GM12873 (cell line): Measurements from ENCODE around the gene KATNAL1.

Experiments used
- TF ChIP-seq, protein P1 (sequence below): IDR thresholded peaks from 2 replicates; pipeline ENCODE4 v1.5.1; 2012; ENCODE audit warnings: low read depth, mild to moderate bottlenecking, moderate library complexity, low read length, control low read depth; ENCODE audit not compliant: insufficient read depth; ENCODE audit errors: missing control alignments

KATNAL1 gene

DNA sequence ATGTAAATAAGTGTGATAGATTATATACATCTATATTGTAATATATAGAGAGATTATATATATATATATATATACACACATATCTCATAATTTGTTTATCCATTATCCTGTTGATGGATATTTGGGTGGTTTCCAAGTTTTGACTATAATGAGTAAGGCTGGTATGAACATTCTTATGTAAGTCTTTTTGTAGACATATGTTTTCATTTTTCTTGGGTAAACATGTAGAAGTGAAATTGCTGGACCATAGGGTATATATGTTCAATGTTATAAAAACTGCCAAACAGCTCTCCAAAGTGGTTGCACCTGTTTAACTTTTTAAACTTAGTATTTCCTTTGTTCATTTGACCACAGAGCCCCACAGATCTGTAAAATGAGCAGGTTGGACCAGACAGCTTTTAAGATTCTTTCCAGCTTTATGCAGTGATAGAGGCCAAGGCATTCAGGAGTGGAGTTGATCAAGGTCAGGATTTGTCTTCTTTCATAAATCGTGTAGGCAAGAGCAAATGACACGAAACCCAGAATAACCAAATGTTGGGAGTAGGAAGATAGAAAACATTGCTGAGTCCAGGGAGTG lies 21.7 kb upstream of the KATNAL1 start:
- TF ChIP-seq, protein P1, sequence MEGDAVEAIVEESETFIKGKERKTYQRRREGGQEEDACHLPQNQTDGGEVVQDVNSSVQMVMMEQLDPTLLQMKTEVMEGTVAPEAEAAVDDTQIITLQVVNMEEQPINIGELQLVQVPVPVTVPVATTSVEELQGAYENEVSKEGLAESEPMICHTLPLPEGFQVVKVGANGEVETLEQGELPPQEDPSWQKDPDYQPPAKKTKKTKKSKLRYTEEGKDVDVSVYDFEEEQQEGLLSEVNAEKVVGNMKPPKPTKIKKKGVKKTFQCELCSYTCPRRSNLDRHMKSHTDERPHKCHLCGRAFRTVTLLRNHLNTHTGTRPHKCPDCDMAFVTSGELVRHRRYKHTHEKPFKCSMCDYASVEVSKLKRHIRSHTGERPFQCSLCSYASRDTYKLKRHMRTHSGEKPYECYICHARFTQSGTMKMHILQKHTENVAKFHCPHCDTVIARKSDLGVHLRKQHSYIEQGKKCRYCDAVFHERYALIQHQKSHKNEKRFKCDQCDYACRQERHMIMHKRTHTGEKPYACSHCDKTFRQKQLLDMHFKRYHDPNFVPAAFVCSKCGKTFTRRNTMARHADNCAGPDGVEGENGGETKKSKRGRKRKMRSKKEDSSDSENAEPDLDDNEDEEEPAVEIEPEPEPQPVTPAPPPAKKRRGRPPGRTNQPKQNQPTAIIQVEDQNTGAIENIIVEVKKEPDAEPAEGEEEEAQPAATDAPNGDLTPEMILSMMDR = no peak

DNA sequence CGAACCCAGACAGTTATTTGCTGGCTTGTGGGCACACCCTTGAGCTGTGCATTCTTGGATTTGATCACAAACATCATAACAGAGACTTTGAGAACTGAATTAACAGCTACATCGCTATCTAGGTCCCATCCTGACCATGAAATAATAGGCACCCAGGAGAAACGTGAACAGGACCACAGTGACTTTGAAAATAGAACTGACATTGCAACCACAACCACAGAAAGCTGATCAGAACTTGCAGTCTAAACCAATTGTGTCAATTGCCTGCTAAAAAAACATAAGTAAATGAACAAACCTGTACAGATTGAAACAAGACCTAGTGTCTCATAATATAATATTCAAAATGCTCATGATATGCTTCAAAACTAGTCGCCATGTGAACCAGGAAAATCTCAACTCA lies 18.3 kb upstream of the KATNAL1 start:
- TF ChIP-seq, protein P1 = no peak

DNA sequence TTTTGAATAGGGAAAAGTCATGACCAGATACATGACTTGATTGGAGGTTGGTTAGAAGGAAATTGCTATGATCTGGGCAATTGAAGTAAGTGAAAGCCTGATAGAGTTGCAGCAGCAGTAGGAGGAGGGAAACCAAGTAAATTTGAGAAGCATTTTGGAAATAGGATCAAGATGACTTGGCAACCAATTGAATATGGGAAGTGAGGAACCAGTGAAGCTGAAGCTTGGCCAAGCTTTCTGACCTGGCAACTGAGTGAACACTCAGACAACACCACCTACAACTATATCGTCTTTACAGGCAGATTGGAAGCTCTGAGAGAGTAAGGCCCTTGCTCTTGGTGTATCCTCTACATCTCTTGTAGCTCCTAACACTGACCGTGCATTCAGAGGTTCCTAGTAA lies 16.2 kb upstream of the KATNAL1 start:
- TF ChIP-seq, protein P1 = no peak

DNA sequence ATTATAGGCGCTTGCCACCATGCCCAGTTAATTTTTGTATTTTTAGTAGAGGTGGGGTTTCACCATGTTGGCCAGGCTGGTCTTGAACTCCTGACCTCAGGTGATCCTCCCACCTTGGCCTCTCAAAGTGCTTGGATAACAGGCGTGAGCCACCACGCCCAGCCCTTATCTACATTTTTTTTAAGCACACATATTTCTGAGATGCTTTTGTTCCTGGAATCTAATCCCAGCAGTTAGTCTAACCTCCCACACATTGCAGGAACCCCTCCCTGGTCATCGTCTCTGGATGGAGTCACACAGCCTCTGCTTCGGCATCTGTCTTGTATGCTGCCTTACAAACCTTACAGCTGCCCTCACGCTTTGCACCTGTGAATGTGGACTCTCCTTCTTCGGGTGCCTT lies 15.1 kb upstream of the KATNAL1 start:
- TF ChIP-seq, protein P1 = no peak

DNA sequence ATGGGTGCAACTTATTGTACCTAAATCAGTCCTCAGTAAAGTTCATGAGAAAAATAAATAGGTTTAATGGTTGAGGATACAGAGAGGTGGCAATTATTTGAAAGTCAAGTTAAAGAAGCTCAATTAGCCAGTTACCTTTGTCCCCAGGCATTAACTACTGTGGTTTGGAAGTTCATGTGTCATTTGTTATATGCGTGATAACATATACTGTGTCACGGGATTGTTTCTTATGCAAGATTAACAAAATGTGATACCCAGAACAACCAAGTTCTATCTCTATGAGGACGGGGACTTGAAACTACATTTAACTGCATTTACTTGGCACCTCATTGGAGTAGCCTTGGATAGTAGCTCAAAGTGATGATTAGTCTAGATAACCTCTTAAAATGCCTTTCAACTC lies 13.9 kb upstream of the KATNAL1 start:
- TF ChIP-seq, protein P1 = no peak

DNA sequence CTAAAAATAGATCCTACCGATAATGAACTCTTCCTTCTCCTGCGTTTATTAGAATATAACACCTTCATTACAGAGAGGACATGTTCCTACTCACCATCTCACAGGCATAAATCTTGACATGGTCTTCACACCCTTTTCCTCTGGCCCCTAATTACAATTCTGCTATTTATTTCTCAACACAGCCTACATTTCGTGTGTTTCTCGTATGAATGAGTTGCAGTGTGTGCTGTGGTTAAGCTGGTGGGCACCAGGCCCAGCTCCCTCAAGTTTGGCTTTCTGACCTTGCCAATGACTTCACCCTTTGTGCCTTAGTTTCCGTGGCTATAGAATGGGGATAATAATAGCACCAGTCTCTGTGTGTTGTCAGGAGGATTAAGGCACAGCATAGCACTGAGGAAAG lies 12.3 kb upstream of the KATNAL1 start:
- TF ChIP-seq, protein P1 = no peak

GRCh38 chr13:30319130-30319529 lies 11.8 kb upstream of the KATNAL1 start:
- TF ChIP-seq, protein P1 = no peak
